GM19452 (cell line): Measurements from ENCODE around the gene AGBL1.
"Not testable (repeated sequence)": the region's sequence is repeated elsewhere in the genome, so short reads cannot be mapped to it uniquely, and the experiment has no call there.

Source experiments
- ATAC-seq: cut with Tn5 transposase; IDR thresholded peaks from one replicate; pipeline ENCODE4 v1.9.1; 2021; ENCODE audit not compliant: unreplicated experiment

Gene AGBL1

DNA sequence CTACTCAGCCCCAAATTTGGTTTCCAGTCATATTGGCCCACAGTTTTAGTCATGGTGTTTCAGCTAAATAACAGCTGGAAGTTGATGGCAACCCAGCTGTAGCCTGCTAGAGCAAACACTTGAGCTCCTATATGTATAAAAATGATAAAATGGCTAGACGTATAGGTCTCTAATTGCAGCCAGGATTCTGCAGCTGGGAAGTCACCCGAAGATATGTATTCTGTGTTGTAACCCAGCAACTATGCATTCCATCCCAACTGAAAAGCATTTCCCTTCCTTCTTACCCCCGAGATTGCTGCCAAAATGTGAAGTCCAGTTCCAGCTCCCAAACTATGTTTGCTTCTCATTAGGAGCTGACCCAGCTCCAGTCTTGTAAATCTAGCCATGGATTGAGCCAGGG lies 408.4 kb downstream of the AGBL1 start:
- ATAC-seq, result no peak

DNA sequence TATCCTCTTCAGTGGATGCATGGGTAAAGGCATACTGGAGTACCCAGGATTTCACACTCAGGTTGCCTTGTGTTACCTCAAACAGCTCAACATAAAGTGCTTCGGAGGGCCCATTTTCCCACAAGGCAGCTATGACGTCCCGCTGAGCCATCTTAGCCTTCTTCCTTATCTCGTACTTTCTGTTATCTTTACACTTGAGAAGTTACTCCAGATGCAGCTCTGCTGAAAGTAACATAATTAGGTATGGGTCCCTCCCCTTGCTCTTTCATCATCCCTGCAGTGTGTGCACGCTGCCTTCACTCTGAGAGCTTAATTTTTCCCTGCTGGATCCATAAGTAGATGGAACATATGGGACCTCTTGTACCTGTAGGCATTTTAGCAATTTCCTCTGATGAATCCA lies 410.3 kb downstream of the AGBL1 start:
- no peak for ATAC-seq

DNA sequence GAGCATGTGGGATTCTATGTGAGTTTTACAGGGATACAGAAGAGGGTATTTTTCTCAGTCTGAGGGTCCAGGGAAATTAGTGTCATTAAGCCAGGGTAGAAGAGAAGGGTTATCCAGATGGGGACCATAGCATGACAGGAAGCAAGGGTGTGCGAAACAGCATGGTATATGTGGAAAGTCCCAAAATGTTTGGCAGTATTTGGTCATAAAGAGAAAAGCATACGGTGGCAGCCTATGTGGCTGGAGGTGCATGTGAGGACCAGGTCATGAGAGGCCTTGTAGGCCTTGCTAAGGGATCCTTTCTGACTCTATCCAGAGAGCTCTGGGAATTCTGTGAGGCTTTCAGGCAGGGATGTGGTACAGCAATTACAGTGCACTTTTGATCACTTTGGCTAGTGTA lies 411.4 kb downstream of the AGBL1 start:
- ATAC-seq, result no peak

DNA sequence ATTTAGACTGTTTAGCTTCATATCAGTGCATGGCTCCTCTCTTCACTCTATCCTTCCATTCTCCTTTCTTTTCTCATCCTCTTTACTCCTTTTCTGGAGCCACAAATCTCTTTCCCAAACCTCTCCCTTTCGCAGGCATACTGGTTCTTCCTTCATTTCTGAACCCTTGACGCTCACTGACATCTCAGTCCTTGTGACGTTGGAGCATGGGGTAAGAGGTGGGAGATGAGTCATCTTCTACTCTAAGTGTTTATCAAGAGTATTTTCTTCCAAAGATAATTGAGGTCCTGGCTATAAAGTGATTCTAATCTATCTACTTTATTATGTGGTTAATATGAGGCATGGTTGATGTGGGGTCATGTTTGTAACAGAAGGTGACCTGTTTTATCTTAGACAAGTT lies 414.2 kb downstream of the AGBL1 start:
- ATAC-seq, result no peak

DNA sequence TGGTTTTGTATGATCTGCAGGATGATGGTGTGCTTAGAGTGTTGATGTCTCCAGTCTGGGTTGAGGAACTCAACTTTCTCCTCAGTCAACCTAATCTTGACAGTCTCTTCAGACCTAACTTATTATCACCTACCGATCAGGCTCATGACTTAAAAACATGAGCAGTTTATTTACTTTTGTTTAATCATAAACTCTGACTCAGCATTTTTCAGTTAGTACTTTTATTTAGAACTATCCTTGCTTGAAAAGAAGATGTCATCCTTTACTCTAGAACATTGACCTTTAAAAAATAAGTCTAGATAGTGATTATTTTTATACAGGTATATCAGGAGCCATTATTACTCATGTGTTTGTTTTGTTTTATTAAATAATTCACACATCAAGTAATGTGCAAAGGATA lies 414.8 kb downstream of the AGBL1 start:
- ATAC-seq, result no peak

DNA sequence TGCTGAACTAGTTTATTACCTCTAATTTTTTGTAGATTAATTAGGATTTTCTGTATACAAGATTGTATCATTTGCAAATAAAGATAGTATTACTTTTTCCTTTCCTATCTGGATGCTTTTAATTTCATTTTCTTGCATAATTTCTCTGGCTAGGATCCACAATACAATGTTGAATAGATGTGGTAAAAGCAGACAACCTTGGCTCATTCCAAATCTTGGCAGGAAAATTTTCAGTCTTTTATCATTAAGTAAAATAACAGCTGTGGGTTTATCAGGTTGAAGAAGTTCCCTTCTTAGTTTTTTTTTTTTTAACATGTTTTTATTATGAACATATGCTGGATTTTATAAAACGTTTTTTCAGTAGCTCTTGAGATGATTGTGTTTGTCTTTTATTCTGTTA lies 422.6 kb downstream of the AGBL1 start:
- ATAC-seq, result no peak

DNA sequence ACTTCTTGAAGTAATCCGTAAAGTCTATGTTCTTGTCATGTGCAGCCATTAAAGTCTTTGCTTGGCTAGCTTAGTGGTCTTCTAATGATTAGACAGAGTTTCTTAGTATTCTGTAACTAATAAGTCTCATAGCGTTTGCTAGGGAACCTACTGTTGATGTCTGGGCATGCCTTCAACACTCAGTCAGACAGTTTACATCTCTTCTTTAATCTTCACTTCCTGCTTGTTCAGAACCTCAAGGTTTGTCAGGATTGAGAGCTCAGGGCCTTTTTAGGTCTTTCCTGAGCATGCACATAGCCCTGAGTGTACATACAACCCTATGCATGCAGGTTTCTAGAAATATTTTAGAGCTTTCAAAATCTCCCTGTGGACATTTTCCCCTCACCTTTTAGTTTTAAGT lies 426.3 kb downstream of the AGBL1 start:
- ATAC-seq, result no peak

DNA sequence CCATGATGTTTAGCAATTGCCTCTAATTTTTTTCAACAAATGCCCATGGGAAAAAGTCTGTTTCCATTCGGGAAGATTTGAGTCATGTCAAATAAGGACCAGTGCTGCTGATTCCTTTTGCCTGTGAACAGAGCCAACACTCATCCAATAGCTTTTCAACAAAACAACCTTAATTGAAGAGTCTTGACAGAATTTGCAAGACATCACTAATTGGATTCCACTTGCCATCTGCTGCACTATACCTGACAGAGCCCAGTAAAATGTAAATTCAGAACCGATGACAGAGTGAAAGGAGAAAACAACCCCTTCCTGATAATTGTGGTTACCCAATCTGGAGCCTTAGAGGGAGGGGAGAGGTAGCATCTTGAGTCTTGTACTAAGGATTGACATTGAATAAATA lies 426.7 kb downstream of the AGBL1 start:
- no peak for ATAC-seq

DNA sequence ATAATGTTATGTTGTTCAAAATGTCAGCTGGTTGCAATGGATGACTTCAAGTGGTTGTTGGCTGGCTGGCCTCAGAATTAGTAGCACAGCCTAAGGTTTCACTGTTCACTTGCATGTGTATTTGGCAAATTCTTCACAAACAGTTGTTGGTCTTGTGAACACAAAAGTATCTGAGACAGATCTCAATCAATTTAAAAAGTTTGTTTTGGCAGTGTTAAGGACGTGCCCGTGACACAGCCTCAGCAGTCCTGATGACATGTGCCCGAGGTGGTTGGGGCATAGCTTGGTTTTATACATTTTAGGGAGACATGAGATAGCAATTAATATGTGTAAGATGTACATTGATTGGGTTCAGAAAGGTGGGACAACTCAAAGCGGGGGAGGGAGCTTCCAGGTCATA lies 436.0 kb downstream of the AGBL1 start:
- ATAC-seq, result no peak

DNA sequence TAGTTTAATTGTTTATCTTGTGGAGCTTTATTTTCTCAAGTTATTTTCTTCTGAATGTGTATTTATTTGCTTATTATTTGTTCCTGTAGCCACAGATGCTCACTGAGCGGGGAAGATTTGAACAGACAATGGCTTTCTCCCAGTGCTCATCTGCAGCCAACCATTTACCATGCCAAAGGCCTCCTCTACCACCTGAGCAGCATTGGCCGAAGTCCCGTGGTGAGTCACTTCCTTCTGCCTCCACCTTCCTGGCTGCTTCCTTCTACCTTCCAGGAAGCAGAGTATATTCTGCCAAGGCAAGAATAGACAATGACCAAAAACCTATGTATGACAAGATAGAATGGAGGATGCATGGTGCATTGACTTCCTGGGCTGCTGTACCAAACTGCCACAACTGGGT lies 443.1 kb downstream of the AGBL1 start:
- no peak for ATAC-seq

DNA sequence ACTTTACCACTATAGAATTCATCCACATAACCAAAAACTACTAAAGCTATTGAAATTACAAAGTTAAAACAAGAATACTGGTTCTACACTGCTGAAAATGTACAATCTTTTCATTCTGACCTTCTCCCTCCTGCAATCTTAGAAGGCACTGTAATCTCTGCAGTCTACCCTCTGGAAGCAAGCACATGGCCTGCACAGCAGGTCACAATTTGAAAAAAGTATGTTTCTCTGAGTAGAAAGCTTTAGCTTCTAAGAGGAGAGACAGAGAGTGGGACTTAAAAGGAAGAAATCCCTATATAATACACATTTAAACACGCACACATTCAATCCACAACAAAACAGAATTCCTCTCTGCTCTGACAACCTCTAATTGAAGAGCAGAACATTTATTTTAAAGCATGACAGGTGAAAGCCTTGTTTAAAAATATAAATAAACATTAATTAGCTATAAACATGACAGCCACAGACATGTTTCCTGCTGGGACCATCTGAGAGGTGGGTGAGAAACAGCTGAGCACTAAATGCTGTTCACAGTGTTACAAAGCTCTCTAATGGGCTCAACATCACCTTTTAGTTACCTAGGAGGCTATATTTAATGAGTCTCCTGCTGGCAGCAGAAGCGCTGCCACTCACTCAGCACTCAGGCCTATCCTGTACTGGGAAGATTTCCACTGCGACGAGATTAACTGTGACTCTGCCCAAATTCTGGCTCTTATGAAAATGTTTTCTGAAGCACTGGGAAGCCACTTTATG lies 447.4 kb downstream of the AGBL1 start:
- no peak for ATAC-seq

DNA sequence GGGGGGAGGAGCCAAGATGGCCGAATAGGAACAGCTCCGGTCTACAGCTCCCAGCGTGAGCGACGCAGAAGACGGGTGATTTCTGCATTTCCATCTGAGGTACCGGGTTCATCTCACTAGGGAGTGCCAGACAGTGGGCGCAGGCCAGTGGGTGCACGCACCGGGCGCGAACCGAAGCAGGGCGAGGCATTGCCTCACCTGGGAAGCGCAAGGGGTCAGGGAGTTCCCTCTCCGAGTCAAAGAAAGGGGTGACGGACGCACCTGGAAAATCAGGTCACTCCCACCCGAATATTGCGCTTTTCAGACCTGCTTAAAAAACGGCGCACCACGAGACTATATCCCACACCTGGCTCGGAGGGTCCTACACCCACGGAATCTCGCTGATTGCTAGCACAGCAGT lies 448.4 kb downstream of the AGBL1 start:
- not testable (repeated sequence) for ATAC-seq

DNA sequence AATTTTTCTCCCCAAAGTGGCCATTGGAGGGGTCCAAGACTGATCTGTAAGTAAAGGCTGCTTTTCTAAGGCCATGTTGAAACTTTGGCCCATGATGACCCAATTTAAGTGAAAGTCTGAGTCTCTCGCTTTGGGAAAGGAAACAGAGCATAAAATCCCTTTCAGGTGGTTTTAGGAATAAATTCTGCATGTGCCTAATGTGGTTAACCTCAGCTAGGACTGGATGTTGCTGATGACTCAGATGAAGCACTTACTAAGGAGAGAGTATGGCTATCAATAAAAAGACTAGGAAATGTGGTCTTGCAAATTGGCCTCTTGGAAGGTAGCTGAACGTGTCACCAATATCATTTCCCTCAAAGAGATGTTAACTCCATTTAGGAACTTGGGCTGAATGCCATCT lies 458.5 kb downstream of the AGBL1 start:
- ATAC-seq, result no peak

DNA sequence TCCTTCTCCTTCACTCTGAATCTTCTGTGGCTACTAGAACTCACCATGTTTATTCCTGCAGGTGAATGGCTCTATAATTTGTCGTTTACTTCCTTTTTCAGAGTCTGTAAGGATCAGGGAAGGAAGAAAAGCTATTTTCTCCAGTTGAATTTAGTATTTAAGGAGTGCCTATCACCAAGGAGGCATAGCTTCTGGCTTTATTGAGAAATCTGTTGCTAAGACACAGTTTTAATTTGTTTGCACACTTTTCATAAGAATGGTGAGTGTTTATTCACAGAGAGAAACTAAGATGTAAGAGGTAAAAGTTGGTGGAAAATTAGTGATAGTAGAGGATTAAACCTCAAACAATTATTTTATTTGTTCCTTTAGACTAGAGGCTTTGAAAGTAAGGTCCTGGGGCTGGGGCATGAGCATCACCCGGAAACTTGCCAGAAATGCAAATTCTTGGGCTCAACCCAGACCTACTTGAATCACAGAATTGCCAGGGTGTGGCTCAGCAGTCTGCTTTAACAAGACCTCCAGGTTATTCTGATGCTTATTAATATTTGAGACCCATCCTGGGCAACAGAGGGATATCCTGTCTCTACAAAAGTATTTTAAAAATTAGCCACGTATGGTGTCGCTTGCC lies 461.3 kb downstream of the AGBL1 start:
- no peak for ATAC-seq

DNA sequence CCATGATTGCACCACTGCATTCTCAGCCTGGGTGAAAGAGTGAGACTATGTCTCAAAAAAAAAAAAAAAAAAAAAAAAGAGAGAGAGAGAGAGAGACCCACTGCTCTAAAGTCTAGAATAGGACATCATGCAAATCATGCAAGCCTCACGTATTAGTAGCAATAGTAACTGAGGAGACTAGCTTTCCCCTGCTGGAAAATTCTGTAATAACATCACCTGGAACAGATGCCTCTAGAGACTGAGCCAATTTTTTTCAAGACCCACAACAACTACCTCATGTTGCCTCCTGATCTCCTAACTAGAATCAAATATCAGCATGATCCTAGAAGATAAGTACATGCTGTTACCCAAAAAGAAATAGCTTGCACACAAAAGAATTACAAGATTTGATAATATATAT lies 461.9 kb downstream of the AGBL1 start:
- no peak for ATAC-seq

DNA sequence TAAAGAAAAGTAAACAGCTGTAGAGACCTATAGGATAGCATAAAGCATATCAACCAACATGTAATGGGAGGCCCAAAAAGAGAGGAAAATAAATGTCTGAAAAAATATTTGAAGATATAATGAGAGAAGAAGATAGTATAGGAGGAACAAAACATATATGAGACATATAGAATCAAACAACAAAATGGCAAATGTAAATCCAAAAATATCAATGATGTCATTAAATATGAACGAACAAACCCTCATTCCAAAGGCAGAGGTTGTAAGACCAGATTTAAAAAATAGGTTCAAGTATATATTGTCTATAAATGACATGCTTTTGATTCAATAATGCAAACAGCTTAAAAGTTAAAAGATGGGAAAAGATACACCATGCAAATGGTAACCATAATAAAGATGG lies 470.4 kb downstream of the AGBL1 start:
- ATAC-seq, result no peak

DNA sequence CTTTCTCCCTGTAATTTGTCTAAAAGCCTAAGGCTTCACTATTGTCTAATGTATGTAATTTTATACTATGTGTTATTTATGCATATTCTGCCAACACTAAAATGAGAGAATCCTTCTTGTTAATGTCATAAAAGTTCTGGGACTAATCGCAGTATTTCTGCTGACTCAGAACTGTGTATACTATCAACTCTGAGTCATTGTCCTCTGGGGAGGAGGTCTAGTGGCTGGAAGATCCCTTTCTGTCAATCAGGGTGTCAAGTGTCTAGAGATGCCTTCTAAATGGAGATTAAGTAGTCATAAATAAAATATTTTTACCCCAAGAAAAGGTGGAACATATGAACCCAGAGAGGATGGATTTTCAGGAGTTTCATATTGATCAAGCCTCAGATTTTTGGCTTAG lies 473.4 kb downstream of the AGBL1 start:
- no peak for ATAC-seq

DNA sequence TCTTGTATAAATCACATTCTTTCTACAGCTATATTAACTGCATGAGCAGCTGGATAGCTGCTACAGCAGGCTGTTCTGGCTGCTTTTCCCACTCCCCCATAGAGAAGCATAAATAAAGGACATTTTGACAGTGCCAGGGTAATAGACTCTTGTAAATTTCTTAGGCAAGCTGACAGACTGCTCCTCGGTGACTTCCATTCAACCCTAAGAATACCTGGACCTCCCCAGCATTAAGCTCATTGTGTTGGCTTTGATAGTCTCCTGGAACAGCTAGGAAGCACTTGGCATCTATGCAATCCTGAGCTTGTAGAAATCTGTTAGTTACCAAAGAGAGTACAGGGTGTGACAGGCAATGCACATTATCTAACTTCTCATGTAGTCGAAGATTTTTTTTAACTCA lies 475.4 kb downstream of the AGBL1 start:
- no peak for ATAC-seq

DNA sequence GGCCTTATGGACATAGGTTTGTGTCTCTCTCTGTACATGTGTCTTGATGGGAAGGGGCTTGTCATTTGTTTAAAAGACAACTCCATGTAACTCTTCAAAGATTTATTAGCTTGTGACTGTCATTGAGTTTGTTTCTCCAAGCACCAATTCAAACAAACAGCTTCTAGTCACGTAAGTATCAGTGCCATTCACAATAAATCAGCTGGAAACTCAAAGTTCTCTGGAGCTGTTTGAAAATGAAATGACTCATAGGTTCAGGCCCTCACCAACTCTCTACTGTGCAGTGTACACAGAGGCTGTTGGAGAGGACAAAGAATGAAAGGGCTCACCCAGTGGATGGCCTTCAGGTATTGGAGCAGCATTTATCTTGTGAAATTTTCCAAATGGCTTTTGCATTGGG lies 476.3 kb downstream of the AGBL1 start:
- ATAC-seq, result no peak

DNA sequence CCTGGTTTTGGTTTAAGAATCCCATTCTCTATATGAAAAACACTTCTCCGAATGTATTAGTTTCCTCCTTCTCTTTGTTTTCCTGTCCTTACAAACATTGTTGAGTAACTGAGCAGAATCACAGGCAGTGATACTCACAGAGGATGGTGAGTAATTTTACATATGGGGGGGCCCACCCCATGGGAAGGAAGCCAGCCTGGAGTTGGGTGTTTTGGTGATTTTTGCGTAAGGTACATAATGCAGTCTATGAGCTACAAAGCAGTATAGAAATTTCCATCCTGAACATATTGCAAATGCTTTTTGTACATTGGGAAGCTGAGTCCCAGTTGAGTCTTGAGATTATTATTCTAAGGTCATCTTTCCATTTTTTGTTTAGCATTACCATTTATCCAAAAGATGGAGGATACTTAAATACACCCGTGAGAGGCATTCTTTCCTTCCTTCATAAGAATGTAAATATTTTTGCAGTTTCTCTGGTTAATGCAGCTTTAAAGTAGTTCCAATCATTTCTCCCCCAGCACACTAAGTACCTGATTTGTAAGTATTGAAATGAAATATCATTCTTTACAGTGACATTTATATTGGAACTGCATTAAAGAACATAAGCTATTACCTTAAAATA lies 476.8 kb downstream of the AGBL1 start:
- no peak for ATAC-seq

DNA sequence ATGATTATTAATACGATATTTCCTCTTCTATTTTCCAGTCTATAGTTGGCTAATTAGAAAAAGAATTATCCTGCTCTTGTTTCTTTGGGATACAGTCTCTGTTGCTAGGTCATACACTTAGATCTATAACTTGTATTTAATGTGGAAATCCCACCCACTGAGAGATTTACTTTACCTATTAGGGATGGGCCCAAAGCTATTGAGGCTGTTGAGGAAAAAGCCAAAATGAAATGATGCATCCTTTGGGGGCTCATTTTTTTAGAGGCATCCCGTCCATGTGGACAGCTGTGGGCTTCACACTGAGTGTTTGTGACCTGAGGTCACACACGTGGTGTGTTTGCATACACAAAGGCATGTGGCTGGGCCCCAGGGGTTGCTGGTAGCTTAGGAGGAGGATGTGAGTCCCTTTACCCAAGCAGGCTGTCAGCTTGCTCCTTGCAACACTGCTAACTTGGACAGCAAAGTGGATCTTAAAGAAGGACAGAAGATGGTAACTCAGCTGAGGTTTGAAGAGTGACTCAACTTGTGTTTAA lies 477.4 kb downstream of the AGBL1 start:
- no peak for ATAC-seq

DNA sequence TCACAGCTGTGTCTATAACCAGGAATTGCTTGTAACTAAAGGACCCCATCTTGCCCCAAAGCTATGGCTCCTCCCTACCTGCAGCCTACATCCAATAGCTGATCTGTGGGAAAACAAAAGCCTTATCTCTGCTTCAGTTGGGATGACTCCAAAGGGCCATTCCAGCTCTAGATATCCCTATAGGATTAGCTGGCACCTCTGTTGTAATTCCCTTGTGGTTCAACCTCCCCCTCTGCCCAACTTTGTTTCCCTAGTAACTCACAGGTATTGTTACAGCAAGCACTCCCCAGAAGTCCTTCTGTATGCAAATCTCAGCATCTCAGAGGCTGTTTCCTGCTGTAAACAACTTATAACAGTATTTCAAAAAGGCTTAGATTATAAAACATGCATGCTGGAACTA lies 478.6 kb downstream of the AGBL1 start:
- no peak for ATAC-seq
